Breast epithelium (tissue), 4 donors: ENCODE results near the gene RPS19BP1. TPM values are rescaled to one million over a fixed set of nuclear protein-coding genes. Genes with fewer than 3 reads are reported as not detected.
"Not testable (repeated sequence)": the region's sequence is repeated elsewhere in the genome, so short reads cannot be mapped to it uniquely, and the experiment has no call there.

ENCODE experiments used
- DNase-seq, 2 donors: peaks; one replicate each; pipeline ENCODE4 v3.0.0-alpha.2; 2019; ENCODE audit warnings: low spot score in 2 of 2
- H3K27ac ChIP-seq, 2 donors: fragments of 200-600 bp; sonication (generic) in 1 of 2; one replicate each; pipeline ENCODE4 v1.5.1; 2016 to 2019; ENCODE audit warnings: mild to moderate bottlenecking in 1 of 2
- H3K27me3 ChIP-seq, 2 donors: fragments of 200-600 bp; sonication (generic) in 1 of 2; one replicate each; pipeline versions ENCODE4 v1.5.1 to v1.6.0; 2017 to 2019; ENCODE audit warnings: control low read depth in 1 of 2, mild to moderate bottlenecking in 1 of 2
- H3K36me3 ChIP-seq: fragments of 200-600 bp; one replicate; pipeline ENCODE4 v1.5.1; 2019
- H3K4me1 ChIP-seq, 2 donors: fragments of 200-600 bp; sonication (generic); one replicate each; pipeline ENCODE4 v1.5.1; 2016 to 2019; ENCODE audit warnings: control low read depth in 1 of 2
- H3K4me3 ChIP-seq, 3 donors: fragments of 200-600 bp; sonication (generic); 1 replicate in 2 of 3; 2 replicates in 1 of 3; pipeline ENCODE4 v1.5.1; 2016 to 2019; ENCODE audit warnings: mild to moderate bottlenecking in 3 of 3, moderate library complexity in 2 of 3
- H3K9me3 ChIP-seq, 2 donors: fragments of 200-600 bp; sonication (generic) in 1 of 2; one replicate each; pipeline ENCODE4 v1.5.1; 2016 to 2019; ENCODE audit warnings: control low read depth in 1 of 2
- POLR2A ChIP-seq: fragments of 450-650 bp; IDR thresholded peaks from one replicate; pipeline ENCODE4 v1.6.1; 2016; ENCODE audit warnings: antibody characterized with exemption, mild to moderate bottlenecking, moderate library complexity
- POLR2AphosphoS5 ChIP-seq, 3 donors: sonication (generic); formaldehyde crosslinking; IDR thresholded peaks; one replicate each; pipeline ENCODE4 v1.6.1; 2017; ENCODE audit warnings: antibody characterized with exemption in 3 of 3
- intact Hi-C: fragments of 100-400 bp; cut with DNase I; formaldehyde crosslinking; loops from one replicate; pipeline ENCODE4 v1.15.1; 2023; ENCODE audit warnings: low total_unique reads
- total RNA-seq, 3 donors: library from RNA; depleted of rRNA; stranded (reverse); fragments of >200 nt; gene quantifications; one replicate each; pipeline ENCODE4 v1.1.0, GENCODE V29; 2016
- TF ChIP-seq, protein P1 (sequence below), 3 donors: fragments of 450-650 bp; IDR thresholded peaks; one replicate each; pipeline ENCODE4 v1.5.1; 2016 to 2017; ENCODE audit warnings: antibody characterized with exemption in 3 of 3, mild to moderate bottlenecking in 3 of 3, moderate library complexity in 3 of 3

RPS19BP1 gene
- total RNA-seq, 3 donors from 2014 or later: 112 to 177 (median 159) TPM

DNA sequence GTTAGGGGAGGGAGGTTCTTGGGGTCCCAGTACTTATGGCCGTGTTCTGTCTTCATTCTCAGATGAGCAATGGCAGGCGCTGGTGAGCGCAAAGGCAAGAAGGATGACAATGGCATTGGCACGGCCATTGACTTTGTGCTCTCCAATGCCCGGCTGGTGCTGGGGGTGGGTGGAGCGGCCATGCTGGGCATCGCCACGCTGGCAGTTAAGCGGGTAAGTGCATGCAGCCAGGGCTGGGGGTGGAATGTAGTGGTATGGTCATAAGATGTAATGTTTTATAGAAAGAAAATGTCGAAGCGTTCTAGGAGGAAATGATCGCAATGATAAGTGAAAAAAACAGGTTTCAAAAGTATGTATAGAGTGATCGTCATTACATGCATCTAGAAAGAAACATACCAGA, 21.3 kb downstream of the RPS19BP1 start:
- TF ChIP-seq, protein P1, sequence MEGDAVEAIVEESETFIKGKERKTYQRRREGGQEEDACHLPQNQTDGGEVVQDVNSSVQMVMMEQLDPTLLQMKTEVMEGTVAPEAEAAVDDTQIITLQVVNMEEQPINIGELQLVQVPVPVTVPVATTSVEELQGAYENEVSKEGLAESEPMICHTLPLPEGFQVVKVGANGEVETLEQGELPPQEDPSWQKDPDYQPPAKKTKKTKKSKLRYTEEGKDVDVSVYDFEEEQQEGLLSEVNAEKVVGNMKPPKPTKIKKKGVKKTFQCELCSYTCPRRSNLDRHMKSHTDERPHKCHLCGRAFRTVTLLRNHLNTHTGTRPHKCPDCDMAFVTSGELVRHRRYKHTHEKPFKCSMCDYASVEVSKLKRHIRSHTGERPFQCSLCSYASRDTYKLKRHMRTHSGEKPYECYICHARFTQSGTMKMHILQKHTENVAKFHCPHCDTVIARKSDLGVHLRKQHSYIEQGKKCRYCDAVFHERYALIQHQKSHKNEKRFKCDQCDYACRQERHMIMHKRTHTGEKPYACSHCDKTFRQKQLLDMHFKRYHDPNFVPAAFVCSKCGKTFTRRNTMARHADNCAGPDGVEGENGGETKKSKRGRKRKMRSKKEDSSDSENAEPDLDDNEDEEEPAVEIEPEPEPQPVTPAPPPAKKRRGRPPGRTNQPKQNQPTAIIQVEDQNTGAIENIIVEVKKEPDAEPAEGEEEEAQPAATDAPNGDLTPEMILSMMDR (IDR thresholded peaks at IDR 0.05): no peak
- TF ChIP-seq POLR2AphosphoS5 (IDR thresholded peaks at IDR 0.05): no peak
- TF ChIP-seq POLR2A: no peak
- Histone ChIP-seq H3K9me3 (no peaks in the 10 kb centered on the region), H3K36me3 (peaks cover 7% of the 10 kb centered on the region), H3K27ac (no peak overlapping the region), H3K4me1 (no peaks in the 10 kb centered on the region), H3K4me3 (no peak overlapping the region), H3K27me3 (no peaks in the 10 kb centered on the region)
- intact Hi-C loops: loop anchor here (10.0 kb wide), 1 partner anchor 76 kb away; no protein-coding TSS in a partner anchor
- no peak for DNase-seq

DNA sequence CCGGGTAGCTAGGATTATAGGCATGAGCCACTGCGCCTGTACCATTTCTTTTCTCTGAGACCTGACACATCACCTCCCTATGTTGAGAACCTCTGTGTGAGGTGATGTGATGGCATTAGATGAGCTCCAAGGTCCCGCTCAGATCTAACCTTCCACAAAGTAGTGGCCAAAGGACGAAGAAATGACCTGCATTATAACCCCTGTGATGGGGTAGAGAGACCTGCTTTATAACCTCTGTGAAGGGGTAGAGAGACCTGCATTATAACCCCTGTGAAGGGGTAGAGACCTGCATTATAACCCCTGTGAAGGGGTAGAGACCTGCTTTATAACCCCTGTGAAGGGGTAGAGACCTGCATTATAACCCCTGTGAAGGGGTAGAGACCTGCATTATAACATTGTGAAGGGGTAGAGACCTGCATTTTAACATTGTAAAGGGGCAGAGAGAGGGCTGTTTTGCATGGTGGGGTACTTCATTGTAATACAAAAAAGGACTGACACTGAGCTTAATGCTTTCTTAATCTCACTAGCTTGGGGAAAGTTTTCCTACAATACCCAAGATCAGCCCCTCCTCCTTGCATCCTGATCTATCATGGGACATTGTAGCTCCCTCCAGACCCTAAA, 21.9 kb downstream of the RPS19BP1 start:
- no peaks in the 10 kb centered on the region for H3K27me3 ChIP-seq
- no peak overlapping the region for H3K27ac ChIP-seq
- H3K4me1 ChIP-seq: no peaks in the 10 kb centered on the region
- H3K36me3 ChIP-seq: peaks cover 7% of the 10 kb centered on the region
- no peaks in the 10 kb centered on the region for H3K9me3 ChIP-seq
- DNase-seq: no peak
- H3K4me3 ChIP-seq: no peak overlapping the region
- no peak for TF ChIP-seq POLR2AphosphoS5 (IDR thresholded peaks at IDR 0.05)
- TF ChIP-seq, protein P1 (IDR thresholded peaks at IDR 0.05): no peak
- TF ChIP-seq POLR2A: no peak
- intact Hi-C loops: loop anchor here (10.0 kb wide), 1 partner anchor 76 kb away; no protein-coding TSS in a partner anchor

DNA sequence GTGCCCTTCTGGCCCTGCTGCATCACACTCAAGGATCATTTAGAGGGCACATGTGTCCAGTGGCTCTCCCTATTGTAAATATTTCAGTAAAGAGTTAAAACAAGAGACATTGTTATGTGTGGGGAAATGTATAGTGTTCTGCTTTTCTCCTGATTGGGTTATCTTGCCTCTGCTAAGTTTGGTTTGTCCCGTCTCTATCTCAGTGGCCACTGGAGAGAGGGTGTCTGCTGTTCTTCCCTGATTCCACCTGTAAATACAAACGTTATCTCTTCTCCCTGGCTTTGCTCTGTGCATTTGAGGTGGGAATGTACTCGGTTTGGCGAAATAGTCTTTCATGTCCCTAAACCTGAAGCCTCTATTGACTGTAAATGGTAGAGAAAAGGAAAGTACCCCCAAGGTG, 24.2 kb downstream of the RPS19BP1 start:
- TF ChIP-seq POLR2A: no peak
- TF ChIP-seq POLR2AphosphoS5 (IDR thresholded peaks at IDR 0.05): no peak
- TF ChIP-seq, protein P1 (IDR thresholded peaks at IDR 0.05): no peak
- intact Hi-C loops: no loop called here
- no peaks in the 10 kb centered on the region for H3K9me3 ChIP-seq
- peaks cover 7% of the 10 kb centered on the region for H3K36me3 ChIP-seq
- no peak for DNase-seq
- H3K27ac ChIP-seq: no peak overlapping the region
- no peaks in the 10 kb centered on the region for H3K27me3 ChIP-seq
- H3K4me1 ChIP-seq: peaks cover 2 to 5% of the 10 kb centered on the region in 2 donors
- H3K4me3 ChIP-seq: no peak overlapping the region

DNA sequence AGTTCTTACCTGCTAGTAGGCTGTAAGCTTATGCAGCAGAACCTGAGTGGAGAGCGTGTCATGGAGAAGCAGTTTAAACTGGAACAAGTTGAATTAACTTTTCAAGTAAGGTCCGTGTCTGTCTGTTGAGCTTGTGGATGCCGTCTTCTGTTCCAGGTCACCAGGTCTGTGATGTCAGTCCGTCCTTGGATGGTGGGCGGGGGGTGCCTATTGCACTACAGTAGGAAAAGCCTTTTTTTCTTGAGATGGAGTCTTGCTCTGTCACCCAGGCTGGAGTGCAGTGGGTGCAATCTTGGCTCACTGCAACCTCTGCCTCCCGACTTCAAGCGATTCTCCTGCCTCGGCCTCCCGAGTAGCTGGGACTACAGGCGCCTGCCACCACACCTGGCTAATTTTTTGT, 25.5 kb downstream of the RPS19BP1 start:
- DNase-seq, H3K36me3 ChIP-seq, intact Hi-C loops: not testable (repeated sequence)

DNA sequence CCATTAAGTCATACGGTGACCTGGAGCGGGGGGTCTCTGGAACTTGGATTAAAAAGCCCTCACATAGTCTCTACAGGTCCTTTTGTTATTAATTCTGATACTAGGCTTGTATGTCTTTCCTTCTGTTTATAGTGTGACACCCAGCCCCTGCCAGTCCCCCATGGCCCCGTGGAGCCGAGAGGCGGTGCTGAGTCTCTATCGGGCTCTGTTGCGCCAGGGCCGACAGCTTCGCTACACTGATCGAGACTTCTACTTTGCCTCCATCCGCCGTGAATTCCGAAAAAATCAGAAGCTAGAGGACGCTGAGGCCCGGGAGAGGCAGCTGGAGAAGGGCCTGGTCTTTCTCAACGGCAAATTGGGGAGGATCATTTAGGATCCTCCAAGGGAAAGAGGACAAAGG, 28.5 kb downstream of the RPS19BP1 start:
- no peak for DNase-seq
- no peaks in the 10 kb centered on the region for H3K9me3 ChIP-seq
- no peaks in the 10 kb centered on the region for H3K36me3 ChIP-seq
- no peak overlapping the region for H3K27ac ChIP-seq
- H3K4me3 ChIP-seq: no peak overlapping the region
- H3K27me3 ChIP-seq: no peaks in the 10 kb centered on the region
- peaks cover 8 to 17% of the 10 kb centered on the region in 2 donors for H3K4me1 ChIP-seq
- intact Hi-C loops: no loop called here
- TF ChIP-seq POLR2AphosphoS5 (IDR thresholded peaks at IDR 0.05): no peak
- TF ChIP-seq, protein P1 (IDR thresholded peaks at IDR 0.05): no peak
- TF ChIP-seq POLR2A: no peak

More for the DNA sequence above, 25.5 kb downstream of the RPS19BP1 start:
- not testable (repeated sequence) for H3K27ac ChIP-seq, H3K4me3 ChIP-seq, H3K27me3 ChIP-seq, H3K9me3 ChIP-seq
- H3K4me1 ChIP-seq: peaks cover 8 to 11% of the 10 kb centered on the region in 2 donors
